ENCODE results near the gene OBSCN. TPM values are rescaled to one million over a fixed set of nuclear protein-coding genes. Genes with fewer than 3 reads are reported as not detected.

The OBSCN gene
- total RNA-seq, 1 experiment from 2014 or later = 10.5 TPM

GRCh38 chr1:228414511-228415211 is 206.8 kb downstream of the OBSCN start:
- POLR2A ChIA-PET = no interaction called here
- Histone ChIP-seq H3K27ac (ENCODE audit: low read length) (no peak overlapping the region), H3K9me3 (ENCODE audit: control insufficient read depth, insufficient read depth, low read depth, low read length) (no peaks in the 10 kb centered on the region), H3K36me3 (ENCODE audit: control insufficient read depth, insufficient read depth, low read length) (peaks cover 4% of the 10 kb centered on the region; the same call in 1 of the 2 replicates), H3K4me3 (ENCODE audit: low read depth in 2 of 2, low read length in 2 of 2) (no peak overlapping the region), H3K27me3 (ENCODE audit: control insufficient read depth, insufficient read depth, low read length) (no peaks in the 10 kb centered on the region), H3K4me1 (ENCODE audit: control insufficient read depth, insufficient read depth, low read length) (peaks cover 6% of the 10 kb centered on the region; the same call in 1 of the 2 replicates)
- no peak for DNase-seq (ENCODE audit: low read depth, low spot score)
- intact Hi-C loops (cut with micrococcal nuclease; ENCODE audit: unreplicated experiment) (no loop called here), in situ Hi-C loops (cut with HindIII; ENCODE audit: low pct_unique_long_range_greater_than_20kb, low sequenced_read_pairs) (no loop called here)
- CTCF ChIA-PET = interaction anchor here (0.6 kb wide), 2 partner anchors 41 to 93 kb away, joined by 3 to 6 read pairs; no protein-coding TSS in a partner anchor
- TF ChIP-seq POLR2AphosphoS5 (IDR thresholded peaks at IDR 0.05; ENCODE audit: low read depth, low read length) (no peak), TCF7L2 (IDR thresholded peaks at IDR 0.05; ENCODE audit: low read depth, low read length) (no peak), REST (IDR thresholded peaks at IDR 0.05; ENCODE audit: insufficient read depth in 1 of 2, low read depth in 2 of 2, low read length in 1 of 2) (no peak)
- no peak for ATAC-seq
- BruUV-seq (replicated peaks) = no TSS peak

GRCh38 chr1:228415221-228415620 is 207.4 kb downstream of the OBSCN start:
- in situ Hi-C loops (cut with HindIII; ENCODE audit: low pct_unique_long_range_greater_than_20kb, low sequenced_read_pairs) (no loop called here), intact Hi-C loops (cut with micrococcal nuclease; ENCODE audit: unreplicated experiment) (no loop called here)
- Histone ChIP-seq H3K27me3 (ENCODE audit: control insufficient read depth, insufficient read depth, low read length) (no peaks in the 10 kb centered on the region), H3K4me1 (ENCODE audit: control insufficient read depth, insufficient read depth, low read length) (peaks cover 6% of the 10 kb centered on the region; the same call in 1 of the 2 replicates), H3K4me3 (ENCODE audit: low read depth in 2 of 2, low read length in 2 of 2) (no peak overlapping the region), H3K9me3 (ENCODE audit: control insufficient read depth, insufficient read depth, low read depth, low read length) (no peaks in the 10 kb centered on the region), H3K27ac (ENCODE audit: low read length) (no peak overlapping the region), H3K36me3 (ENCODE audit: control insufficient read depth, insufficient read depth, low read length) (peaks cover 4% of the 10 kb centered on the region; the same call in 1 of the 2 replicates)
- ATAC-seq (no peak), DNase-seq (ENCODE audit: low read depth, low spot score) (no peak)
- BruUV-seq (replicated peaks) = no TSS peak
- ChIA-PET POLR2A (no interaction called here), CTCF (interaction anchor here (0.6 kb wide), 1 partner anchor 40 kb away, joined by 3 read pairs; no protein-coding TSS in a partner anchor)
- TF ChIP-seq CTCF (IDR thresholded peaks at IDR 0.05) (no peak), TCF7L2 (IDR thresholded peaks at IDR 0.05; ENCODE audit: low read depth, low read length) (no peak), SIN3A (IDR thresholded peaks at IDR 0.05; ENCODE audit: borderline replicate concordance, insufficient read depth, low read depth, low read length) (no peak), REST (IDR thresholded peaks at IDR 0.05; ENCODE audit: insufficient read depth in 1 of 2, low read depth in 2 of 2, low read length in 1 of 2) (no peak), POLR2AphosphoS5 (IDR thresholded peaks at IDR 0.05; ENCODE audit: low read depth, low read length) (no peak)
